GM19463 (cell line): ENCODE measurements around the gene FBXL16.
"Not testable (repeated sequence)": the region's sequence is repeated elsewhere in the genome, so short reads cannot be mapped to it uniquely, and the experiment has no call there.

Experiments
- ATAC-seq: cut with Tn5 transposase; IDR thresholded peaks from one replicate; pipeline ENCODE4 v1.9.1; 2021; ENCODE audit warnings: mild to moderate bottlenecking, moderate library complexity; ENCODE audit not compliant: unreplicated experiment

Gene FBXL16

DNA sequence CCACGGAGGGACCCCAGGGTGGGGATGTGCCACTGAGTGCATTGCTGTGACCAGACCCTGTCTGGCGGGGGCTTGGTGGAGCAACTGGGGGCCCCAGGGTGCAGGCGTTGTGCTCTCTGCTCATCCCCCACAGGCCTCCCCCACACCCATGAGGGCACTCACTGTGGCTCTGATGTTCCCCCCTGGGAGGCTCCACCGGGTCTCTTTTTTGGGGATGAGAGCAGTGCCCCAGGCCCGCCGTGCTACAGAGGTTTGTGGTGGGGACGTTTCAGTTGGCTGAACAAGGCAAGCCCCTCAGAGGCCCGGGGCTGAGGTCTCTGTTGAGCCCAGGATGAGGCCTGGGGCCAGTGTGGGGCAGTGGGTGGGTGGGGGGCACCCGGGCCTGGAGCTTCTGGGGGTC, 18.1 kb upstream of the FBXL16 start:
- no peak for ATAC-seq

DNA sequence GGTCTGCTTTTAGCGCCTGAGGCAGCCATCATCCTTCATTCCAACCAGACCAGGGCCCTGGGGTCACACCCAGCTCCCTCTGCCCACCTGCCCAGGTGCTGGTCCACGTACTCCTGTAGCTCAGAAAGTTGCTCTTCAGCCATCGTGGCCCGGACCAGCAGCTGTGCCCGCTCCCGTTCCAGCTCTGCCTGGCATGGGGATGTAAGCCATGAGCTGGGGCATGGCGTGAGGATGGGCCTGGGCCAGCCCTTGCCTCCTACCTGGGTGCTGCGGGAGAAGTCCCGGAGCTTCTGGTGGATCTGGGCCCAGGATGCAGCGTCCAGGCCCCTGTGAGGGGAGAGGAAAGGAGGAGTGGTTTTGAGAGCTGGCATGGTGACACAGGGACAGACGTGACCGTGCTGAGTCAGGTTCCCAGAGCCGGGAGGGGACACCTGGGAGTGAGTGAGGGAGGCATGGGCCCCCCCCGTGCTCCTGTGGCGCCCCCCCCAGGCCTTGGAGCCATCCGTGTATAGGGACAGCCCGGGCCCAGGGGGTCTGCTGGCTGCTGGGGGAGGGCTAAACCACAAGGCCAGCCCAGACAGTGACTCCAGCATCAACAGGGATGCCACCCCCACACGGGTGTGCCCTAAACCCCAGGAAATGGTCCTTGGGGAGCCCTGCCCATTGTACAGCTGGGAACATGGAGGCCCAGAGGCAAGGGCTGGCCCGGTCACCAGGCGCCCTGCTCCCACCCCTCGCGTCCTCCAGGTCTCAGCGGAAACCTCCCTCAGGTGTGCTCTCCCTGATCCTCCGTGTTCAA, 17.4 kb upstream of the FBXL16 start:
- ATAC-seq, result no peak

DNA sequence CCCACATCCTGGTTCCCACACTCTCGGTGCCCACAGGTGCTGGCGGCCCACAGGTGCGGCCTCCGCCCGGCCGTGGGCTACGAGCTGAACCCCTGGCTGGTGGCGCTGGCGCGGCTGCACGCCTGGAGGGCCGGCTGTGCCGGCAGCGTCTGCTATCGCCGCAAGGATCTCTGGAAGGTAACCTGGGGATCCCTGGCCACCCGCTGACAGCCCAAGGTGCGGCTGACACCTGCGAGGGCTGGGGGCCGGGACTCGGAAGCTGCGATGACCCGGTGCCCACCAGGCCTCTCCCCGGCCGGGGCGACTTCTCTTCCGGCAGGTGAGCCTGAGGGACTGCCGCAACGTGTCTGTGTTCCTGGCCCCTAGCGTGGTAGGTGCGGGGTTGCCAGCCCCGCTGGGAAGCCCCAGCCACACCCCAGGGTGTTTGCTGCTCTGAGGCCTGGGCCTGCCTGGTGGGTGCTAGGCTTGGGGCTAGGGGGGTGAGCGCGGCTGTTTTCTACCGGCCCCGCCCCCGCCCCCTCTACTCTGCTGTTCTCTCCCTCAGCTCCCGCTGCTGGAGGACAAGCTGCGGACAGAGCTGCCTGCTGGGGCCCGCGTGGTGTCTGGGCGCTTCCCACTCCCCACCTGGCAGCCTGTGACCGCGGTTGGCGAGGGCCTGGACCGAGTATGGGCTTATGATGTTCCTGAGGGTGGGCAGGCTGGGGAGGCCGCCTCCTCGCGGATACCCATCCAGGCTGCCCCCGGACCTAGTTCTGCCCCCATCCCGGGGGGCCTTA, 16.4 kb upstream of the FBXL16 start:
- ATAC-seq, result no peak

DNA sequence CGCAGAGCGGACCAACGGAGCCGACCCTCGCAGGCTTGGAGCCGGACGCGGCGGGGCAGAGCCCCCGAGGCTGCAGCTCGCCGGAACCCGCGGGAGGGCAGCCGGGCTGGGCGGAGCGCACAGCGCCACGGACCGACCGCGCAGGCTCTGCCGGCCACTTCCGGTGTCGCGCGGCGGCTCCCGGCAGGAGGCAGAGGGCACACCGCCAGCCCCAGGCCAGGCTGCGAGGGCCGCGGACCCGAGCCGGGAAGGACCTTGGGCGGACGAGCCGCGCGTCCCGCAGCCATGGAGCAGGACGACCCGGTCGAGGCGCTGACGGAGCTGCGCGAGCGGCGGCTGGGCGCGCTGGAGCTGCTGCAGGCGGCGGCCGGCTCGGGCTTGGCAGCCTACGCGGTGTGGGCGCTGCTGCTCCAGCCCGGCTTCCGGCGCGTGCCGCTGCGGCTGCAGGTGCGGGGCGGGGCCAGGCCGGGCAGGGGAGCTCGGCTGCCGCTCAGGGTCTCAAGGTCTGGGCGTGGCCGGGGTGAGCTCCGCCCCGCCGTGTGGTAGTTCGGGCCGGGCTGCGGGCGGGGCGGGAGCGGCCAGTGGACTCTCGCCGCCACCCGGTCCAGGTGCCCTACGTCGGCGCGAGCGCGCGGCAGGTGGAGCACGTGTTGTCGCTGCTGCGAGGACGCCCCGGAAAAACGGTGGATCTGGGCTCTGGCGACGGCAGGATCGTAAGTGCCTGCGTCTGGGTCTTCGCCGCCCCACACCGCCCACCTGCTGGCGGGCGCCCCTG, 15.6 kb upstream of the FBXL16 start, which contains the start of gene ANTKMT:
Gene ANTKMT (plus strand): TSS at position 157 of the 775 bp plus-strand sequence. CDS start 129 bp downstream, at position 286.
- peak; percentile 78 for ATAC-seq

DNA sequence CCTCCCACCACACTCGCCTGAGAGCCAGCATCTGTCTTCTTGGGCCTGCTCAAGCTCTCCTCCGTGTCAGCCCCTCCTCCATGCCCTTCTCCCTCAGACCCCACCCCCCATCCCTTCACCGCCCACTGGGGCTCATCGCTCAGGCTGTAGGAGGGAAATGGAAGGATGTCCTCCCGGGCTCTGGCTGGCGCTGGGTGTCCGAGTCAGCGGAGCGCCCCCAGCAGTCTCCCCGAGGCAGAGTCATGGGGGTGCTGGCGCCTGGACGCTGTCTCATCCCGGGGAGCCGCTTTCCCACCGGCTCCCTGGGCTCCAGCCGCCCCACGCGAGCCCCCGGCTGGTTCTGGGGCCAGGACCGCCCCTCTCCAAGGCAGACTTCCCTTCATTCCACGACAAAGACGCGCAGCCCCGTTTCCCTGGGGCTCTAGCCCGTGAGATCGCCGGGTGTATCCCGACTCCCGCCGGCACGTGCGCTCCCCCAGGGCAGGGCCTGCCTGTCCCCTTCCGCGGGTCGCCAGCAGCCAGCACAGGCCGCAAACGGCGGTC, 14.9 kb upstream of the FBXL16 start:
- peak; percentile 22 for ATAC-seq

DNA sequence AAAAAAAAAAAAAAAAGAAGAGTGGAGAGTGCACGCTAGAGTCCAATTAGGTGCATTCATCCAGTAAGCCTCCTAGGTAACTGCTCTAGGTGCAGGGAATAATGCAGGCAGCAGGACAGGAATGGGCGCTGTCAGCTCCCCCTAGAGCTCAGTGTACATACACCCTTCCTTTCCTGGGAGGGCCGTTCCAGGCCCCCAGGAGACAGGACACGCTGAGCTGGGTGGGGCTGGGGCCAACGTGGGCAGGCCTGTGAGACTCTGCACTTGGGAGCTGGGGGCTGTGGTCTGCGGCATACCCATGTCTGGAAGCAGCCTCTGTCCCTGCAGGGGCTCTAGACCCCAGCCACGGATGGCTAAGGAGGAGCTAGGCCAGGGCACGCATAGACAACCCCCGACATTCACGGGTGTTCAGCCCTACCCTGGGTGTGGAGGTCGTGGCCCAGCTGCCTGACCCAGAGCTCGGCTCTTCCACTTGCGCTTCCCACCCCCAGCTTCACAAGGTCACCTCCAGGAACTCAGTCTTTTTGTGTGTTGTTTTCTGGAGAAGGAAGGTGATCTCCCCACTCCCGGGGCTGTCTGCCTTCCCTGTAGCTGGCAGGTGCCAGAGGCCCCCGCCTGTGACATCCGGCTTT, 14.3 kb upstream of the FBXL16 start:
- no peak for ATAC-seq

DNA sequence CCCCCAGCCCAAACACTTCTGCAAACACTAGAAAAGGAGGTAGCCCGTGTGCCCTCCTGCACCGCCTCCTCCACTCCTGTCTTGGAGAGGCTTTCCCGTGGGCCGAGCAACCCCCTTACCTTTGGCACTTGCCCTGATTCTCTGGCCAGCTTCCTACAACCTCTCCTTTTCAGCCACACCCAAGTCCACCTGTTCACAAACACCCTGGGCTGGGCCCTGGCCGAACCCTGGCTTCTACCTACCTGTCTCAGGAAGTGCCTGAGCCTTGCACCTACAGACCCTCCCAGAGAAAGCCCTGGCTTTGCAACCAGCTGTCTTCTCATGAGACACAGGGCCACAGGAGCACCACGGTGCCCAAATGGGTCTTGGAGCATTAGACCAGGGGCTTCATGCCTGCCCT, 13.3 kb upstream of the FBXL16 start:
- ATAC-seq, result no peak

DNA sequence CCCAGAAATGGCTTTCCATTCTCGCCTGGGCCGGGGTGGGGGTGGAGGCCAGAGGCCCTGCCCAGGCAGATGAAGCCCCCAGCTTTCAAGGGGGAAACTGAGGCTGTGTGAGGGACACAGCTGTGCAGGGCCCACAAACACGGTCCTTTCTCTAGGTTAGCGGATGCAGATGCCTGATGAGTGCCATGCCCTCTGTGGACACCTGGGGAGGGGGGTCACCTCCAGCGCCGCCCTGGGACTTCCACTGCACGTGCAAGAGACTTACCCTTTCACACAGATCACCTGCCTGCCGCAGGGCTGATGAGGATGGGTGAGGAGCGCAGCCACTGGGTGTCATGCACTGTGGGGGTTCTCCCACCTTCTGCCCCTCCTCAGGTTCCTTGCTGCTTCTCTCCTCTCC, 12.8 kb upstream of the FBXL16 start:
- no peak for ATAC-seq

DNA sequence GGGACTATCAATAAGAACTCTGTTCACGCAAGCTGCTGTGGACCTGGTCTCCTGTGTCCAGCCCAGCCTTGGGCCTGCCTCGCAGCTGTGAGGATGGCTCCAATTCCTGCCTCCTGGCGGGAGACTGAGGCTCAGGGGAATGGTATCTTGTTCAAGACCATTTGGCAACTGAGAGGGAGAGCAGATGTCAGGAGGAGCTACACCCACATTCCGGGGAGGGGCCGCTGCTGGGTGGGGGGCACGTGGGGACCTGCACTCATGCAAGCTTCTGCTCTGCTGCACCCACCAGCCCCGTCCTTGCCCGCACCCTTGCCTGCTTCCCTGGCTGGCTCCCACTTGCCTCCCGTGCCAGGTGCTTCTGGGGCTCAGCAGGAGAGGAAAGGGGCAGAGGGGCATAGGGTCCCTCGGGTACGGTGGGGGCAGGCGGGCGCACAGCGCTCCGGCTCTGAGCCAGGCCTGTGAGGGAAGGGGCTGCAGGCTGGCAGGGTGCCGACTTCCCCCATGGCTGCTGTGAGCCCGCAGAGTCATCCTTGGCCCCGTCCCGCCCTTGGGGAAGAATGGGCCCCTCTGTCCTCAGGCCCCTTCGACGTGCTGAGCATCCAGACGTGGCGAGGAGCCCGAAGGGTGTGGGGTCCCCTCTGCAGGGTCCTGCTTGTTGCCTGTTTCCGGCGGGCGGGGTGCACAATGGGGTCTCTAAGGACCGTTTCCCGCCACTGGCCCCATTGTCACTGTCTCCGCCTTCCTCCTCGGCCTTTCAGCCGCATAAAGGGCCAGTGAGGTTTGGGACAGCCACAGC, 12.0 kb upstream of the FBXL16 start:
- ATAC-seq, result no peak

DNA sequence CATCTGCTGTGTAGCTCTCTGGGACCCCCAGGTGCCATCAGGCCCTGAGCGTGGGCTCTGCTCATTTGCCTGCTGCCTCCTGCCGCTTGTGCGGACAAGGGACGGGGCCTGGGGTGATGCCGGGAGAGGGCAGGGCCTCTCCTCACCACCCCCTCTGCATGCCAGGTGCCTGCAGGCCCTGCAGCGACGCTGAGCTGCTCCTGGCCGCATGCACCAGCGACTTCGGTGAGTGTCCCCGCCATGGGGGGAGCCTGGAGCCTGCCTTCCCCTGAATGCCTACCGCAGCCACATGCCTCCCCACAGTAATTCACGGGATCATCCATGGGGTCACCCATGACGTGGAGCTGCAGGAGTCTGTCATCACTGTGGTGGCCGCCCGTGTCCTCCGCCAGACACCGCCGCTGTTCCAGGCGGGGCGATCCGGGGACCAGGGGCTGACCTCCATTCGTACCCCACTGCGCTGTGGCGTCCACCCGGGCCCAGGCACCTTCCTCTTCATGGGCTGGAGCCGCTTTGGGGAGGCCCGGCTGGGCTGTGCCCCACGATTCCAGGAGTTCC, 11.2 kb upstream of the FBXL16 start:
- no peak for ATAC-seq

DNA sequence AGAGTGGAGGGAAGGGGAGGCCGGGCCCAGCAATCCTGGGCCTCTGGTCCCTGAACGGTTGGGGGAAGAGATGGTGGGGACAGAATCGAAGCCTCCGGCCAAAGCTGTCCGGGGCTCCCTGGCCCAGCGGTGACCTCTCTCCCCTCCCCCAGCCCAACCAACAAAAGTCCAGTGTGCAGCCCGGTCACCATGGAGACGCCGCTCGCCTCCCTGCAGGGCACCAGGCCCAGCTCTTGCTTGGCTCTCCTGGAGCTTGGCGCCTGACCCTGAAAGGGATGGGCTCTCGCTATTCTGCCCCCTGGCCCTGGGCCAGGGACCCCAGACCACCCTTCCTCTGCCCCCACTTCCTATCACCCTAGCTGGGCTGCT, 10.6 kb upstream of the FBXL16 start:
- no peak for ATAC-seq

DNA sequence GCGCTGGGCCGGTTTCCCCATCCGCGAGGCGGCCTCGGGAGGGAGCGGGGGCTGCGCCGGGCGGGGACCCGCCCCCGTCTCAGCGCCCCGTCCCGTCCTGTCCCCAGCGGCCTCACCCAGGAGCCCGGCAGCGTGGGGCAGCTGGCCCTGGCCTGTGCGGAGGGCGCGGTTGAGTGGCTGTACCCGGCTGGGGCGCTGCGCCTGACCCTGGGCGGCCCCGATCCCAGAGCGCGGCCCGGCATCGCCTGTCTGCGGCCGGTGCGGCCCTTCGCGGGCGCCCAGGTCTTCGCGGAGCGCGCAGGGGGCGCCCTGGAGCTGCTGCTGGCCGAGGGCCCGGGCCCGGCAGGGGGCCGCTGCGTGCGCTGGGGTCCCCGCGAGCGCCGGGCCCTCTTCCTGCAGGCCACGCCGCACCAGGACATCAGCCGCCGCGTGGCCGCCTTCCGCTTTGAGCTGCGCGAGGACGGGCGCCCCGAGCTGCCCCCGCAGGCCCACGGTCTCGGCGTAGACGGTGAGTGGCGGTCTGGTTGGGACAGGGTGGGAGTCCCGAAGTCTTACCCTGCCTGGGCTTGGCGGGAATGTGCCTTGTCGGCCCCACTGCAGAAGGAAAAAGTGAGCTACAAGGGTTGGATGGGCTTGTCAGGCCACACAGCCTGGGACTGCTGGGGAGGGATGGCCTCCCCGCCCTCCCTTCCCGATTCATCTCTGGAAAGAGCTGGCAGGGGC, 10.0 kb upstream of the FBXL16 start:
- no peak for ATAC-seq

DNA sequence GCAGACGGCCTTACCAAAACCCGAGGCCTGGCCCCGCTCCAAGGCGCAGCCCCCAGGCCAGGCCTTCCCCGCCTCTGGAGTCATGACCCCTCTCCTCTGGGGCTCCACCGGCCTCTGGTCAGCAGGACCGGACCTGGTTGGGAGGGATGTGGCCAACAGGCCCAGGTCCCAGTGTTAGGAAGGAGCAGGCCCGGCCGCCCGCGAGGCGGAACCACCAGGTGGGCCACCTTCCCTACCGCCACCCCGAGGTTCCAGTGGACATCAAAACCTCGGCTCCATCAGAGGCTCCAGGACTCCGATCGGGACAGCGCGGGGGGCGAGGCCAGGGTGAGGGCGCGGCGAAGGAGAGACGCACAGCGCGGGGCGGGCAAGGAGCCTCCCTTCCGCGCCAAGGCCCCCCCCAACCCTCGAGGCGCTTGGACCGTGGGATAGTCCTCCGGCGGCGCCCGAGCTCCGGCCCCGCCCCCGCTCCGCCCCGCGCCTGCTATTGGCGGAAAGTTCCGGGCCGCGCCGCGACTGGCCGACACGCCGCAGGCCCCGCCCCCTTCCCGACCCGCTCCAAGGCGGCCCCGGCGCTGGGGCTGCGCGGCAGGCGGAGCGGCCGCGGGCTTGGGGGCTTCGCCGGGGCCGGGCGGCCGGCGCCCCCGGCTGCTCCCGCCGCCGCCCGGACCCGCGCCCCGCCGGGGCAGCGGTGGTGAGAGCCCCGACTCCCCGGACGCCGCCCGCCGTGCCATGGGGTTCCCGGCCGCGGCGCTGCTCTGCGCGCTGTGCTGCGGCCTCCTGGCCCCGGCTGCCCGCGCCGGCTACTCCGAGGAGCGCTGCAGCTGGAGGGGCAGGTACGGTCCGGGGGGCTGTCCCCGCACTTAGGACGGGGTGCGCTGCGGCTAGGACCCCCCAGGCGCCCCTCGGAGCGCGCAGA, 9.2 kb upstream of the FBXL16 start, which contains the start of gene METRN:
Gene METRN (plus strand): TSS at position 561 of the 919 bp plus-strand sequence. CDS start 172 bp downstream, at position 733.
- peak; percentile 76 for ATAC-seq

DNA sequence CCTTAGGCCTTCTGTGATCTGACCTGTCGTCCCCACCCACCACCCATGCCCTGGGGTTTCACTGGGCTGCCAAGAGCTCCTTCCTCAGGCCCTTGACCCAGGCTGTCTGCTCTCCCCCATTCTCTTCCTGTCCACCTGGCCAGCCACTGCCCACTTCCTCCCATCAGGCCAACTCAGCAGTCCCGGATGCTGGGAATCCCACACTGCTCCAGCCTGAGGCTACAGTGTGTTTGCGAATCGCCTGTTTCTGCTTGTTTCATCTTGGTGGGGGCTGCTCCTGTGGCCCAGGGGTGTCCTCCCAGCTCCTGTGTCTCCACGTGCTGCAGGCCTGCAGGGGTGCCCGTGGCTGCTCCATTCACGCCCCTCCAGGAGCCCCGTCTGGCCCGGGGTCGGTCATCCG, 8.5 kb upstream of the FBXL16 start:
- no peak for ATAC-seq

DNA sequence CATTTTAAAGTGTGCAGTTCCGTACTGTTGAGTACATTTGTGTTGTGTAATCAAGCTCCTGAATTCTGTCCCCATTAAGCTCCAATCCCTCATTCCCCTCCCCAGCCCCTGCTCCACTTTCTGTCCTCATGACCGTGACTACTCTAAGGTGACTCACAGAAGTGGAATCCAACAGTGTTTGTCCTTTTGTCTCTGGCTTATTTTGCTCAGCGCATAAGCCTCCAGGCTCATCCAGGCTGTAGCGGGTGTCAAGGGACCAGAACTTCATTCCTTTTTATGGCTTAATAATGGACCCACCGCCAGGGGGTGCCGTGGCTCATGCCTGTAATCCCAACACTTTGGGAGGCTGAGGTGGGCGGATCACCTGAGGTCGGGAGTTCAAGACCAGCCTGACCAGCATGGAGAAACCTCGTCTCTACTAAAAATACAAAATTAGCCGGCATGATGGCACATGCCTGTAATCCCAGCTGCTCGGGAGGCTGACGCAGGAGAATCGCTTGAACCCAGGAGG, 7.2 kb upstream of the FBXL16 start:
- ATAC-seq, result not testable (repeated sequence)

DNA sequence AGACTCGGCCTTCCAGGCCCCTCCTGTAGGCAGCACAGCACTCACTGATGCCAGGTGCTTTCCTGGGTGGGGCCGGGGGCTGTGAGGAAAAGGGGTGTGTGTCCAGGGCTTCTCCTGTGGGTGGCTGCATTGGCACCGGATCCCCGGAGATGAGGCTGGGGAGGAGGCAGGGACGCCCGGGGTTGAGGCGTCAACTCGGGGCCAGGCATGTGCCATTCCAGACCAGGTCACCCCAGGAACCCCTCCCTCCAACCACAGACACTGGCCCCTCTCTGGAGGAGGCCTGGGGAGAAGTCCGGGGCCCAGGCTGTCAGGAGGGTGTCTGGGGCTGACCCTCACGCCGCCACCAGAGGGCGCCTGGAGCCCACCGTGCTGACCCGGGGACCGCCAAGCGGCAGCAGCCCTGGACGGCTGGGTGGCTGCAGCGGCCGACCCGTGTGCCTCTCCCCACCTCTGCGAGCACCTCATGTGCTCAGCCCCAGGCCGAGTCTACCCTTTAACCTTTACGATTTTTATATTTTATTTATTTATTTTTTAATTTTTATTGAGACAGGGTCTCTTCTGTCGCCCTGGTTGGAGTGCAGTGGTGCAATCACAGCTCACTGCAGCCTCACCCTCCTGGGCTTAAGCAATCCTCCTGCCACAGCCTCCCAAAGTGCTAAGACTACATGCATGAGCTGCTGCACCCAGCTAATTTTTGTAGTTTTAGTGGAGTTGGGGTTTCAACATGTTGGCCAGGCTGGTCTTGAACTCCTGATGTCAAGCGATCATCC, 6.1 kb upstream of the FBXL16 start:
- no peak for ATAC-seq

DNA sequence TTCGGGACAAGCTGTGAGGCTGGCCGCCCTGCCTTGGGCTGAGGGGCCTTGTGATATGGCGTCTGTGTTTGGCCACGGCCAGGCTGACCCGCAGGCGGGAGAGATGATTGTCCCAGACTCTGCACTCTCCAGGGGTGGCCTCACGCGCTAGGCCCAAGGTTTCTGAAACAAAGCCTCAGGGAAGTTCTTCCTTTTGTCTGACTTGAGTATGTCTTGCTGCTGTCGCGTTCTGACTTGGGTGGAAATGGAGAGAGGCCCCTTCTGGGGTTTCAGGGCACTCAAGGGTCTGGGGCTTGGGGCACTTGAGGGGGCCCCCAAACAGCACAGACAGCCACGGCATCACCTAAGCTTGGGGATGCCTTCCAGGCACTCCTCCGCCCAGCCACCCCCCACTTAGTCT, 5.5 kb upstream of the FBXL16 start:
- no peak for ATAC-seq
